HCT116 (cell line): ENCODE measurements around the gene SNTG2. TPM values are rescaled to one million over a fixed set of nuclear protein-coding genes. Genes with fewer than 3 reads are reported as not detected.

ENCODE experiments used
- ATAC-seq: fragments of 200-7000 bp; cut with Tn5 transposase; 2 replicates; pipeline ENCODE4 v1.9.1; 2020; ENCODE audit warnings: mild to moderate bottlenecking, moderate library complexity
- BruUV-seq: library from RNA; stranded (reverse); fragments of 400-500 nt; replicated peaks from 2 replicates; lab custom pipeline; 2021; lab: Mats Ljungman, UMichigan
- CTCF ChIA-PET: fragments of 300-600 bp; sonication (Branson Sonifier 250); formaldehyde crosslinking; loops from one replicate; lab custom pipeline; 2021; ENCODE audit warnings: antibody characterized with exemption; lab: Charles Lee
- POLR2A ChIA-PET: fragments of 300-600, 350-600 bp; sonication (Branson Sonifier 250); formaldehyde crosslinking; loops from one replicate; lab custom pipeline; 2021; ENCODE audit warnings: antibody characterized with exemption; lab: Charles Lee
- RAD21 ChIA-PET, 2 experiments: fragments of 300-600 bp; sonication (Branson Sonifier 250); formaldehyde crosslinking; loops; one replicate each; lab custom pipeline; 2023; ENCODE audit warnings: low total read pairs in 2 of 2; ENCODE audit not compliant: uncharacterized antibody in 2 of 2, unreplicated experiment in 2 of 2, low non-redundant PET in 1 of 2; lab: Charles Lee
- DNase-seq: peaks from one replicate; pipeline ENCODE4 v3.0.0-alpha.2; 2010; ENCODE audit warnings: low read depth, low spot score
- H2AFZ ChIP-seq: fragments of 200-600 bp; shearing (Covaris generic), sonication (generic); 2 replicates; pipeline ENCODE4 v1.6.1; 2017; ENCODE audit warnings: low read depth, mixed run types, mixed read lengths, antibody characterized with exemption, low read length; ENCODE audit not compliant: poor library complexity, severe bottlenecking
- H3K27ac ChIP-seq: 2 replicates; pipeline ENCODE4 v1.5.1; 2012; ENCODE audit warnings: low read depth, low read length
- H3K27me3 ChIP-seq: fragments of 200-600 bp; sonication (generic); 2 replicates; pipeline ENCODE4 v1.6.1; 2016; ENCODE audit warnings: mixed run types, low read length, mixed read lengths; ENCODE audit not compliant: insufficient read depth
- H3K36me3 ChIP-seq, 2 experiments: fragments of 200-500 bp in 1 of 2; fragments of 200-600 bp in 1 of 2; sonication (Bioruptor generic) in 1 of 2; sonication (generic) in 1 of 2; 2 replicates each; pipeline versions ENCODE4 v1.5.1 to v1.6.1; 2014 to 2016; ENCODE audit warnings: low read length in 2 of 2, inconsistent platforms in 1 of 2, mixed read lengths in 1 of 2, mixed run types in 1 of 2; ENCODE audit not compliant: insufficient read depth in 2 of 2, control insufficient read depth in 1 of 2
- H3K4me1 ChIP-seq, 2 experiments: fragments of 200-600 bp in 1 of 2; sonication (generic) in 1 of 2; 2 replicates each; pipeline versions ENCODE4 v1.5.1 to v1.6.1; 2012 to 2017; ENCODE audit warnings: low read length in 2 of 2, inconsistent platforms in 1 of 2, mild to moderate bottlenecking in 1 of 2, mixed read lengths in 1 of 2, mixed run types in 1 of 2, moderate library complexity in 1 of 2; ENCODE audit not compliant: insufficient read depth in 2 of 2, control insufficient read depth in 1 of 2
- H3K4me2 ChIP-seq: fragments of 200-600 bp; sonication (generic); 2 replicates; pipeline ENCODE4 v1.6.1; 2017; ENCODE audit warnings: mixed run types, low read length, mixed read lengths
- H3K4me3 ChIP-seq, 2 experiments: fragments of 200-600 bp in 1 of 2; sonication (generic) in 1 of 2; replicated peaks in 1 of 2; 2 replicates each; pipeline ENCODE4 v1.5.1; 2011 to 2016; ENCODE audit warnings: low read length in 2 of 2, control low read depth in 1 of 2, low read depth in 1 of 2, mild to moderate bottlenecking in 1 of 2, mixed read lengths in 1 of 2, mixed run types in 1 of 2
- H3K79me2 ChIP-seq: fragments of 200-600 bp; sonication (generic); 2 replicates; pipeline ENCODE4 v1.6.1; 2017; ENCODE audit warnings: mild to moderate bottlenecking, mixed run types, low read length, moderate library complexity, mixed read lengths; ENCODE audit not compliant: insufficient read depth
- H3K9ac ChIP-seq: fragments of 200-600 bp; sonication (generic); 2 replicates; pipeline ENCODE4 v1.6.1; 2016; ENCODE audit warnings: low read length, mixed read lengths
- H3K9me2 ChIP-seq: fragments of 200-600 bp; sonication (generic), shearing (Covaris generic); 2 replicates; pipeline ENCODE4 v1.6.1; 2017; ENCODE audit warnings: mixed run types, mild to moderate bottlenecking, moderate library complexity; ENCODE audit not compliant: insufficient read depth
- H3K9me3 ChIP-seq, 2 experiments: fragments of 200-500 bp in 1 of 2; fragments of 200-600 bp in 1 of 2; sonication (Bioruptor generic) in 1 of 2; sonication (generic) in 1 of 2; 2 replicates each; pipeline ENCODE4 v1.6.1; 2014 to 2017; ENCODE audit warnings: low read length in 2 of 2, mixed read lengths in 2 of 2, inconsistent platforms in 1 of 2, low read depth in 1 of 2, mild to moderate bottlenecking in 1 of 2, mixed run types in 1 of 2, moderate library complexity in 1 of 2; ENCODE audit not compliant: control insufficient read depth in 1 of 2, insufficient read depth in 1 of 2
- H4K20me1 ChIP-seq: fragments of 200-600 bp; sonication (generic), shearing (Covaris generic); 2 replicates; pipeline ENCODE4 v1.6.1; 2017; ENCODE audit warnings: mixed run types, mild to moderate bottlenecking, moderate library complexity; ENCODE audit not compliant: insufficient read depth
- ATF3 ChIP-seq: IDR thresholded peaks from 2 replicates; pipeline ENCODE4 v1.6.1; 2012
- CBX3 ChIP-seq: IDR thresholded peaks from 2 replicates; pipeline ENCODE4 v1.6.1; 2012; ENCODE audit warnings: low read depth
- ELF1 ChIP-seq: IDR thresholded peaks from 2 replicates; pipeline ENCODE4 v1.6.1; 2012; ENCODE audit warnings: low read depth, borderline replicate concordance
- MAX ChIP-seq: IDR thresholded peaks from 2 replicates; pipeline ENCODE4 v1.6.1; 2012
- RAD21 ChIP-seq: IDR thresholded peaks from 2 replicates; pipeline ENCODE4 v1.6.1; 2012; ENCODE audit warnings: low read depth, mild to moderate bottlenecking
- REST ChIP-seq: IDR thresholded peaks from 2 replicates; pipeline ENCODE4 v1.6.1; 2012; ENCODE audit warnings: low read depth
- TCF7L2 ChIP-seq: IDR thresholded peaks from 2 replicates; pipeline ENCODE4 v1.7.0; 2011; ENCODE audit warnings: borderline replicate concordance, inconsistent platforms; ENCODE audit not compliant: insufficient read depth, insufficient read length; ENCODE audit errors: extremely low read depth
- YY1 ChIP-seq: IDR thresholded peaks from 2 replicates; pipeline ENCODE4 v1.6.1; 2011; ENCODE audit warnings: low read length, low read depth, moderate library complexity, mild to moderate bottlenecking; ENCODE audit not compliant: insufficient replicate concordance; ENCODE audit errors: extremely low read depth
- ZNF274 ChIP-seq: fragments of 200-500 bp; sonication (Bioruptor generic); IDR thresholded peaks from 2 replicates; pipeline ENCODE4 v1.6.1; 2014; ENCODE audit warnings: mild to moderate bottlenecking, low read depth, low read length, inconsistent platforms
- intact Hi-C: fragments of 100-400 bp; cut with micrococcal nuclease; formaldehyde crosslinking; loops from 2 replicates; pipeline ENCODE4 v1.10.0; 2022
- total RNA-seq: library from RNA; stranded (reverse); gene quantifications from one replicate; pipeline ENCODE4 v1.2.1, GENCODE V29; 2021; ENCODE audit not compliant: unreplicated experiment

SNTG2 gene
- total RNA-seq, 1 experiment from 2014 or later, result not detected

- TF ChIP-seq ATF3 (no peak), REST (no peak), YY1 (no peak), ZNF274 (no peak), RAD21 (no peak), CBX3 (no peak), ELF1 (no peak), MAX (no peak), TCF7L2 (no peak)
- RAD21 ChIA-PET, result no interaction called here
- CTCF ChIA-PET, result no interaction called here
Measured at GRCh38 chr2:1400943-1401735, 450.5 kb downstream of the SNTG2 start.

More at GRCh38 chr2:1400943-1401735, 450.5 kb downstream of the SNTG2 start:
- intact Hi-C loops, result no loop called here
- ATAC-seq (no peak), DNase-seq (no peak)
- peaks cover 20% of the 10 kb centered on the region for H3K27me3 ChIP-seq
- H3K9me3 ChIP-seq, result no peaks in the 10 kb centered on the region
- no peak overlapping the region for H3K27ac ChIP-seq
- no TSS peak for BruUV-seq
- no peaks in the 10 kb centered on the region for H3K36me3 ChIP-seq
- POLR2A ChIA-PET, result no interaction called here
- no peak overlapping the region for H2AFZ ChIP-seq
- no peaks in the 10 kb centered on the region for H3K9me2 ChIP-seq
- H3K4me2 ChIP-seq, result no peak overlapping the region
- no peaks in the 10 kb centered on the region for H3K79me2 ChIP-seq
- no peak overlapping the region for H3K9ac ChIP-seq
- no peaks in the 10 kb centered on the region for H3K4me1 ChIP-seq
- H4K20me1 ChIP-seq, result no peaks in the 10 kb centered on the region
- no peak overlapping the region for H3K4me3 ChIP-seq
